ENCODE data around the gene RGS6. TPM values are rescaled to one million over a fixed set of nuclear protein-coding genes. Genes with fewer than 3 reads are reported as not detected.

Gene RGS6
- total RNA-seq, 2 experiments from 2014 or later = not detected

GRCh38 chr14:71995741-71996140, 63.5 kb downstream of the RGS6 start:
- Mint-ChIP-seq H3K4me1 (ENCODE audit: low read depth) (no peaks in the 10 kb centered on the region), H3K4me3 (no peak overlapping the region), H3K27ac (no peak overlapping the region), H3K9me3 (peaks cover 7% of the 10 kb centered on the region), H3K36me3 (ENCODE audit: low read depth) (no peaks in the 10 kb centered on the region), H3K27me3 (peaks cover 6% of the 10 kb centered on the region)
- TF ChIP-seq CTCF (IDR thresholded peaks at IDR 0.05) = no peak
- POLR2A ChIA-PET = no interaction called here
- DNase-seq (no peak), ATAC-seq (no peak)
- intact Hi-C loops (cut with micrococcal nuclease) = no loop called here
- CTCF ChIA-PET = no interaction called here

- Mint-ChIP-seq H3K9me3 (peaks cover 7% of the 10 kb centered on the region), H3K27ac (no peak overlapping the region), H3K4me3 (no peak overlapping the region), H3K4me1 (ENCODE audit: low read depth) (no peaks in the 10 kb centered on the region), H3K27me3 (peaks cover 6% of the 10 kb centered on the region), H3K36me3 (ENCODE audit: low read depth) (no peaks in the 10 kb centered on the region)
- no peak for TF ChIP-seq CTCF (IDR thresholded peaks at IDR 0.05)
- POLR2A ChIA-PET = no interaction called here
- ATAC-seq (no peak), DNase-seq (no peak)
- intact Hi-C loops (cut with micrococcal nuclease) = no loop called here
- CTCF ChIA-PET = no interaction called here
These were observed 64.4 kb downstream of the RGS6 start for GRCh38 chr14:71996610-71997009.

- Mint-ChIP-seq H3K9me3 (peaks cover 7% of the 10 kb centered on the region), H3K27me3 (peaks cover 3% of the 10 kb centered on the region), H3K36me3 (ENCODE audit: low read depth) (no peaks in the 10 kb centered on the region), H3K4me1 (ENCODE audit: low read depth) (no peaks in the 10 kb centered on the region), H3K27ac (no peak overlapping the region), H3K4me3 (no peak overlapping the region)
- DNase-seq (no peak), ATAC-seq (no peak)
- TF ChIP-seq CTCF (IDR thresholded peaks at IDR 0.05) = no peak
- intact Hi-C loops (cut with micrococcal nuclease) = no loop called here
- ChIA-PET POLR2A (no interaction called here), CTCF (no interaction called here)
These were observed 68.7 kb downstream of the RGS6 start for GRCh38 chr14:72000907-72001306.

- no peak for ATAC-seq
- DNase-seq = no peak
- Mint-ChIP-seq H3K9me3 (peaks cover 7% of the 10 kb centered on the region), H3K27ac (no peak overlapping the region), H3K27me3 (peaks cover 6% of the 10 kb centered on the region), H3K4me3 (no peak overlapping the region), H3K36me3 (ENCODE audit: low read depth) (no peaks in the 10 kb centered on the region), H3K4me1 (ENCODE audit: low read depth) (no peaks in the 10 kb centered on the region)
- intact Hi-C loops (cut with micrococcal nuclease) = no loop called here
- POLR2A ChIA-PET = no interaction called here
- TF ChIP-seq CTCF (IDR thresholded peaks at IDR 0.05) = no peak
- CTCF ChIA-PET = no interaction called here
These were observed 70.5 kb downstream of the RGS6 start for GRCh38 chr14:72002731-72003130.

- DNase-seq (no peak), ATAC-seq (no peak)
- H3K36me3 Mint-ChIP-seq (ENCODE audit: low read depth) = no peaks in the 10 kb centered on the region
- ChIA-PET POLR2A (no interaction called here), CTCF (no interaction called here)
- H3K9me3 Mint-ChIP-seq = no peaks in the 10 kb centered on the region
- TF ChIP-seq CTCF (IDR thresholded peaks at IDR 0.05) = no peak
- no peaks in the 10 kb centered on the region for H3K4me1 Mint-ChIP-seq (ENCODE audit: low read depth)
- intact Hi-C loops (cut with micrococcal nuclease) = no loop called here
- H3K27ac Mint-ChIP-seq = no peak overlapping the region
- no peak overlapping the region for H3K4me3 Mint-ChIP-seq
- peaks cover 4% of the 10 kb centered on the region for H3K27me3 Mint-ChIP-seq
These were observed 76.4 kb downstream of the RGS6 start for GRCh38 chr14:72008666-72009065.

Measured in activated CD8-positive, alpha-beta T cell treated with anti-CD3 and anti-CD28 coated beads for 36 hours (primary cell).